Type B pancreatic cell (in vitro differentiated cells): ENCODE measurements around the gene PERCC1. TPM values are rescaled to one million over a fixed set of nuclear protein-coding genes. Genes with fewer than 3 reads are reported as not detected.

Experiments used
- DNase-seq: peaks from one replicate; pipeline ENCODE4 v3.0.0; 2021; ENCODE audit warnings: mixed read lengths; ENCODE audit not compliant: unreplicated experiment; ENCODE audit errors: extremely low spot score
- H3K27ac Mint-ChIP-seq: 2 replicates; pipeline ENCODE4 v1.8.0; 2021; ENCODE audit warnings: mild to moderate bottlenecking, mixed read lengths
- H3K27me3 Mint-ChIP-seq: 2 replicates; pipeline ENCODE4 v1.8.0; 2021; ENCODE audit warnings: mixed read lengths
- H3K36me3 Mint-ChIP-seq: 2 replicates; pipeline ENCODE4 v1.8.0; 2021; ENCODE audit warnings: mixed read lengths
- H3K4me1 Mint-ChIP-seq: one replicate; pipeline ENCODE4 v1.8.0; 2021; ENCODE audit warnings: mixed read lengths; ENCODE audit not compliant: unreplicated experiment
- H3K4me3 Mint-ChIP-seq: 2 replicates; pipeline ENCODE4 v1.8.0; 2021; ENCODE audit warnings: mild to moderate bottlenecking, mixed read lengths
- H3K9me3 Mint-ChIP-seq: 2 replicates; pipeline ENCODE4 v1.8.0; 2021; ENCODE audit warnings: mixed read lengths
- total RNA-seq: library from RNA; stranded (reverse); gene quantifications from 2 replicates; pipeline ENCODE4 v1.2.1, GENCODE V29; 2021; ENCODE audit warnings: low replicate concordance
- TF ChIP-seq, protein P1 (sequence below): fragments of 200-600 bp; sonication (generic); conservative IDR thresholded peaks from 2 replicates; pipeline ENCODE4 v1.5.0; 2021; ENCODE audit warnings: antibody characterized with exemption, mild to moderate bottlenecking

The PERCC1 gene
- total RNA-seq, 1 donor from 2014 or later: 0.77 TPM

DNA sequence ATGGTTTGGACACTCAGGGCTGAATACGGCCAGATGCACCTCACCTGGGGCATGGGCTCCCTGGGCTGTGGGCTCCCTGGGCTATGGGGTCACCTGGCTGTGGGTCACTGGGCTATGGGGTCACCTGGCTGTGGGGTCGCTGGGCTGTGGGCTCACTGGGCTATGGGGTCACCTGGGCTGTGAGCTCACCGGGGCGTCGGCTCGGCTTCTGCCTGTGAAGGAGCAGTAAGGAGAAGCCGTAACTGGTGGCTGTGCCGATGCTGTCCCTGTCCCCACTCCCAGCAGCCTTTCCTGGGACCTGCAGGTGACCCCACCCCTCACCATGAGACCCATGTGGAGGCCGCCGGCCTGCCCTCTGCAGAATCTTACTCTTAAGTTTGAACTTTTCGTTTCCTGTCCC lies 1.9 kb upstream of the PERCC1 start:
- Mint-ChIP-seq H3K4me3 (no peak overlapping the region), H3K36me3 (no peaks in the 10 kb centered on the region), H3K9me3 (no peaks in the 10 kb centered on the region), H3K27ac (no peak overlapping the region), H3K27me3 (no peaks in the 10 kb centered on the region), H3K4me1 (no peaks in the 10 kb centered on the region)
- TF ChIP-seq, protein P1, sequence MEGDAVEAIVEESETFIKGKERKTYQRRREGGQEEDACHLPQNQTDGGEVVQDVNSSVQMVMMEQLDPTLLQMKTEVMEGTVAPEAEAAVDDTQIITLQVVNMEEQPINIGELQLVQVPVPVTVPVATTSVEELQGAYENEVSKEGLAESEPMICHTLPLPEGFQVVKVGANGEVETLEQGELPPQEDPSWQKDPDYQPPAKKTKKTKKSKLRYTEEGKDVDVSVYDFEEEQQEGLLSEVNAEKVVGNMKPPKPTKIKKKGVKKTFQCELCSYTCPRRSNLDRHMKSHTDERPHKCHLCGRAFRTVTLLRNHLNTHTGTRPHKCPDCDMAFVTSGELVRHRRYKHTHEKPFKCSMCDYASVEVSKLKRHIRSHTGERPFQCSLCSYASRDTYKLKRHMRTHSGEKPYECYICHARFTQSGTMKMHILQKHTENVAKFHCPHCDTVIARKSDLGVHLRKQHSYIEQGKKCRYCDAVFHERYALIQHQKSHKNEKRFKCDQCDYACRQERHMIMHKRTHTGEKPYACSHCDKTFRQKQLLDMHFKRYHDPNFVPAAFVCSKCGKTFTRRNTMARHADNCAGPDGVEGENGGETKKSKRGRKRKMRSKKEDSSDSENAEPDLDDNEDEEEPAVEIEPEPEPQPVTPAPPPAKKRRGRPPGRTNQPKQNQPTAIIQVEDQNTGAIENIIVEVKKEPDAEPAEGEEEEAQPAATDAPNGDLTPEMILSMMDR: no peak
- DNase-seq: no peak

DNA sequence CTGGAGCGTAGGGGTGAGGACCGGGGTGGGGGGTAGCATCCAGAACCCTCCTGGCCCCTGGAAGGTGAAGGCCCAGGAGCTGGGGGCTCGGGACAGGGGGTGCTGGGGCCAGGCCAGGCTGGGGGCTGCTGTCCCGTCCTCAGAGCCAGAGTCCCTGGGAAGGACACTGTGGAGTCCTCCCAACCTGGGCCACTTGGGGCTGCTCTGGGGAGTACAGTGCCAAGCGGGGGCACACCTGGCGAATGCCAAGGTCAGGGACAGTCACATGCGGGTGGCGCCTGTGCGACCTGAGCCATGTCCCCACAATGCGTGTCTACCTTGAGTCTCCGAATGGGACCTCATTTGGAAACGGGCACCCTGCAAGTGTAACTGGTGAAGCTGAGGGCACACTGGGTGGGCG lies 1.2 kb upstream of the PERCC1 start:
- DNase-seq: no peak
- no peak overlapping the region for H3K4me3 Mint-ChIP-seq
- H3K27ac Mint-ChIP-seq: no peak overlapping the region
- TF ChIP-seq, protein P1: no peak
- H3K4me1 Mint-ChIP-seq: no peaks in the 10 kb centered on the region
- H3K9me3 Mint-ChIP-seq: no peaks in the 10 kb centered on the region
- H3K36me3 Mint-ChIP-seq: no peaks in the 10 kb centered on the region
- no peaks in the 10 kb centered on the region for H3K27me3 Mint-ChIP-seq

GRCh38 chr16:1430214-1430758 lies 592 bp upstream of the PERCC1 start:
- no peak overlapping the region for H3K27ac Mint-ChIP-seq

GRCh38 chr16:1431497-1432270 lies 806 bp downstream of the PERCC1 start:
- Mint-ChIP-seq H3K36me3 (no peaks in the 10 kb centered on the region), H3K27ac (no peak overlapping the region), H3K27me3 (no peaks in the 10 kb centered on the region), H3K4me1 (no peaks in the 10 kb centered on the region), H3K4me3 (no peak overlapping the region), H3K9me3 (no peaks in the 10 kb centered on the region)
- DNase-seq: no peak
- TF ChIP-seq, protein P1: no peak

More at GRCh38 chr16:1430214-1430758, 592 bp upstream of the PERCC1 start:
- no peak for DNase-seq
- no peaks in the 10 kb centered on the region for H3K27me3 Mint-ChIP-seq
- H3K36me3 Mint-ChIP-seq: no peaks in the 10 kb centered on the region
- H3K4me3 Mint-ChIP-seq: no peak overlapping the region
- H3K9me3 Mint-ChIP-seq: no peaks in the 10 kb centered on the region
- TF ChIP-seq, protein P1: no peak
- no peaks in the 10 kb centered on the region for H3K4me1 Mint-ChIP-seq

DNA sequence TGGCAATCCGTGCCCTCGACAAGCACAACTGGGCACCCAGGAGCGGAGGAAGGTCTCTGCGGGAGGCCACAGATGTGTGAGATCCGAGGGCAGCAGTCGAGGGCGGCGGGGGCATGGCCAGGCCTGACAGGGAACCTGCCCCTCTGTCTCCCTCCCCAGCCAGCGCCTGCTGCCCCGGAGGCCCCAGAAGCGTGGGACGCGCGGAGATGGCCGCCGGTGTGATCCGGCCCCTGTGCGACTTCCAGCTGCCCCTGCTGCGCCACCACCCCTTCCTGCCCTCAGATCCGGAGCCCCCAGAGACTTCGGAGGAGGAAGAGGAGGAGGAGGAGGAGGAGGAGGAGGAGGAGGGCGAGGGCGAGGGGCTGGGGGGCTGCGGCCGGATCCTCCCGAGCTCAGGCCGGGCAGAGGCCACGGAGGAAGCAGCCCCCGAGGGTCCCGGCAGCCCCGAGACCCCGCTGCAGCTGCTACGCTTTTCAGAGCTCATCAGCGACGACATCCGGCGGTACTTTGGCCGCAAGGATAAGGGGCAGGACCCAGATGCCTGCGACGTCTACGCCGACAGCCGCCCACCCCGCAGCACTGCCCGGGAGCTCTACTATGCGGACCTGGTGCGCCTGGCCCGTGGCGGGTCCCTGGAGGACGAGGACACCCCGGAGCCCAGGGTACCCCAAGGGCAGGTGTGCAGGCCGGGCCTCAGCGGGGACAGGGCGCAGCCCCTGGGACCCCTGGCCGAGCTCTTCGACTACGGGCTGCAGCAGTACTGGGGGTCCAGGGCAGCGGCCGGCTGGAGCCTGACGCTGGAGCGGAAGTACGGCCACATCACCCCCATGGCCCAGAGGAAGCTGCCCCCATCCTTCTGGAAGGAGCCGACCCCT lies 1.7 kb downstream of the PERCC1 start:
- Mint-ChIP-seq H3K4me1 (no peaks in the 10 kb centered on the region), H3K36me3 (no peaks in the 10 kb centered on the region), H3K9me3 (no peaks in the 10 kb centered on the region), H3K27ac (no peak overlapping the region), H3K27me3 (no peaks in the 10 kb centered on the region), H3K4me3 (no peak overlapping the region)
- TF ChIP-seq, protein P1: no peak
- no peak for DNase-seq
